HUES6 (cell line): Measurements from ENCODE around the gene POPDC2.
"Not testable (repeated sequence)": the region's sequence is repeated elsewhere in the genome, so short reads cannot be mapped to it uniquely, and the experiment has no call there.

ENCODE experiments used
- H3K27ac ChIP-seq: 2 replicates; pipeline ENCODE4 v1.7.0; 2013; ENCODE audit warnings: low read depth, mild to moderate bottlenecking, low read length, inconsistent platforms
- H3K27me3 ChIP-seq: 2 replicates; pipeline ENCODE4 v1.6.1; 2013; ENCODE audit warnings: low read length; ENCODE audit not compliant: control insufficient read depth, insufficient read depth
- H3K36me3 ChIP-seq: 2 replicates; pipeline ENCODE4 v1.6.1; 2013; ENCODE audit warnings: low read length; ENCODE audit not compliant: control insufficient read depth, insufficient read depth
- H3K4me1 ChIP-seq: 2 replicates; pipeline ENCODE4 v1.6.1; 2013; ENCODE audit warnings: low read length; ENCODE audit not compliant: control insufficient read depth, insufficient read depth
- H3K4me3 ChIP-seq: 2 replicates; pipeline ENCODE4 v1.5.1; 2013; ENCODE audit warnings: low read depth, low read length
- H3K9ac ChIP-seq: one replicate; pipeline ENCODE4 v1.6.1; 2013; ENCODE audit warnings: mild to moderate bottlenecking, low read length
- H3K9me3 ChIP-seq: 2 replicates; pipeline ENCODE4 v1.6.1; 2013; ENCODE audit warnings: low read depth, low read length; ENCODE audit not compliant: control insufficient read depth, insufficient read depth

POPDC2 gene

GRCh38 chr3:119604878-119605277, 55.5 kb downstream of the POPDC2 start:
- no peak overlapping the region for H3K27ac ChIP-seq
- peaks cover 18% of the 10 kb centered on the region for H3K4me1 ChIP-seq
- no peaks in the 10 kb centered on the region for H3K36me3 ChIP-seq
- no peaks in the 10 kb centered on the region for H3K9me3 ChIP-seq
- no peaks in the 10 kb centered on the region for H3K27me3 ChIP-seq
- H3K9ac ChIP-seq, result no peak overlapping the region
- no peak overlapping the region for H3K4me3 ChIP-seq

DNA sequence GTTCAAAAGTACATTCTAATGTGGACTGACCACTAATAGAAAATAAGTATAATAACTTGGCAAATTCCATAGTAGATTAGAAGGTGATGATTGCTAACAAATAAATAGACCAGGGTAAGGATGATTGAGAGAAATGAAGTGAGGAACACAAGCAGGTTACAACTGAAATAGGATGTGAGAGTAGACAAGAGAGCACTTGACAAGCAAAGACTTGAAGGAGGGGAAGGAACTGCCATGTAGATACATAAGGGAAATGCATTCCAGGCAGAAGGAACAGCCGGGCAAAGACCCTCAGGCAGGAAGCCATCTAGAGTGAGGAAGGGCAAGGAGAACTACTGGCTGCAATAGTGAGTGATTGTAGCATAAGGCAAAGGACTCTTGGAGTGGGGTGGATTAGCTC, 57.7 kb downstream of the POPDC2 start:
- H3K9me3 ChIP-seq, result no peaks in the 10 kb centered on the region
- no peak overlapping the region for H3K9ac ChIP-seq
- no peak overlapping the region for H3K27ac ChIP-seq
- no peak overlapping the region for H3K4me3 ChIP-seq
- H3K4me1 ChIP-seq, result peaks cover 12% of the 10 kb centered on the region
- H3K27me3 ChIP-seq, result no peaks in the 10 kb centered on the region
- H3K36me3 ChIP-seq, result no peaks in the 10 kb centered on the region

- H3K27ac ChIP-seq, result no peak overlapping the region
These were observed 59.2 kb downstream of the POPDC2 start for GRCh38 chr3:119601154-119601553.

GRCh38 chr3:119600732-119601131, 59.7 kb downstream of the POPDC2 start:
- no peaks in the 10 kb centered on the region for H3K36me3 ChIP-seq
- H3K9me3 ChIP-seq, result no peaks in the 10 kb centered on the region
- H3K4me3 ChIP-seq, result no peak overlapping the region
- no peak overlapping the region for H3K27ac ChIP-seq
- peaks cover 12% of the 10 kb centered on the region for H3K4me1 ChIP-seq
- no peak overlapping the region for H3K9ac ChIP-seq
- H3K27me3 ChIP-seq, result no peaks in the 10 kb centered on the region

More at GRCh38 chr3:119601154-119601553, 59.2 kb downstream of the POPDC2 start:
- H3K4me1 ChIP-seq, result peaks cover 12% of the 10 kb centered on the region
- H3K9ac ChIP-seq, result no peak overlapping the region
- no peak overlapping the region for H3K4me3 ChIP-seq
- no peaks in the 10 kb centered on the region for H3K9me3 ChIP-seq
- H3K27me3 ChIP-seq, result no peaks in the 10 kb centered on the region
- H3K36me3 ChIP-seq, result no peaks in the 10 kb centered on the region

- Histone ChIP-seq H3K4me1 (peaks cover 12% of the 10 kb centered on the region), H3K4me3 (no peak overlapping the region), H3K27me3 (no peaks in the 10 kb centered on the region), H3K9ac (no peak overlapping the region), H3K9me3 (no peaks in the 10 kb centered on the region), H3K27ac (no peak overlapping the region), H3K36me3 (no peaks in the 10 kb centered on the region)
These were observed 60.7 kb downstream of the POPDC2 start for GRCh38 chr3:119599558-119600174.

DNA sequence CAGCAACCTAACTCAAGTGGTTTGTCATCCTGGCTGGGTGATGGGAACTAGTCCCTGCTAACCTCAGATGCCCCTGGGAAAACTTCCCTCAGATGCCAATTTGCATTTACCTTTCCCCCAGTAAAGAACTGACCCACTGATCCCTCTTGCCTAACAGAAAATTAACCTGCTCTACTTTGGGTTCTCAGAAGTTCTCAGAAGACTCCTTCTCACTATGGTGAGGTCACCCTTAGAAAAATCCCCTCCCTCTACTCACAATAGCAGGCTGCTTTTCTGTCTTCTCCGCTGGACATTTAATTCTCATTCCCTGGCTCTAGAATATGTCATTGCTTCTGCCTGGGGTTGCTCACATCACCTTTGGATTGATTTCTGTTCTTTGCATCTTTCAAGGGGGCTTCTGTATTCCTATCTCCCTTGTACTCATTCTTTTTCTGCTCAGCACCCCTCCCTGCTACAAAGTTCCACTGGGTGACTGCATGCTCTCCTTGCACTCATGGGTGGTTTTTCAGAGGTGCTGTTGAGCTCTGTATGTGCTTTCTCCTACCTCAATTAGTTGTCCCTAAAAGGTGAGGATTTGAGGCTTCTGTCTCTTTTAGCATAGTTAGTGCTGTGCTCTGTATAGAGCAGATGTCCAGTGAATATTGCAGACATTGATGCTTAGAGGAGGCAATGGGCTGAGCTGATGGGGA, 61.8 kb downstream of the POPDC2 start:
- no peak overlapping the region for H3K4me3 ChIP-seq
- H3K4me1 ChIP-seq, result peaks cover 11% of the 10 kb centered on the region
- H3K36me3 ChIP-seq, result no peaks in the 10 kb centered on the region
- H3K27me3 ChIP-seq, result no peaks in the 10 kb centered on the region
- H3K9ac ChIP-seq, result no peak overlapping the region
- H3K9me3 ChIP-seq, result no peaks in the 10 kb centered on the region
- no peak overlapping the region for H3K27ac ChIP-seq

GRCh38 chr3:119597548-119598288, 62.7 kb downstream of the POPDC2 start, which contains the start of gene PLA1A:
TSS of gene PLA1A (plus strand) at chr3:119597885. CDS start at chr3:119597914, 29 bp downstream.
- H3K27ac ChIP-seq, result no peak within 1 kb of the TSS
- no peak within 1 kb of the TSS for H3K9ac ChIP-seq
- no peak within 1 kb of the TSS for H3K4me3 ChIP-seq
- no peaks in the 10 kb centered on the region for H3K9me3 ChIP-seq
- peaks cover 4% of the 10 kb centered on the region; the same call in 1 of the 2 replicates for H3K4me1 ChIP-seq
- H3K36me3 ChIP-seq, result no peaks in the 10 kb centered on the region
- no peaks in the 10 kb centered on the region for H3K27me3 ChIP-seq

GRCh38 chr3:119596398-119596797, 64.0 kb downstream of the POPDC2 start:
- no peak overlapping the region for H3K9ac ChIP-seq
- H3K27me3 ChIP-seq, result no peaks in the 10 kb centered on the region
- H3K4me1 ChIP-seq, result peaks cover 2% of the 10 kb centered on the region; the same call in 1 of the 2 replicates
- H3K9me3 ChIP-seq, result no peaks in the 10 kb centered on the region
- H3K36me3 ChIP-seq, result no peaks in the 10 kb centered on the region
- H3K27ac ChIP-seq, result no peak overlapping the region
- H3K4me3 ChIP-seq, result no peak overlapping the region

GRCh38 chr3:119595639-119596334, 64.6 kb downstream of the POPDC2 start:
- Histone ChIP-seq H3K4me3 (no peak overlapping the region), H3K4me1 (peaks cover 2% of the 10 kb centered on the region; the same call in 1 of the 2 replicates)

DNA sequence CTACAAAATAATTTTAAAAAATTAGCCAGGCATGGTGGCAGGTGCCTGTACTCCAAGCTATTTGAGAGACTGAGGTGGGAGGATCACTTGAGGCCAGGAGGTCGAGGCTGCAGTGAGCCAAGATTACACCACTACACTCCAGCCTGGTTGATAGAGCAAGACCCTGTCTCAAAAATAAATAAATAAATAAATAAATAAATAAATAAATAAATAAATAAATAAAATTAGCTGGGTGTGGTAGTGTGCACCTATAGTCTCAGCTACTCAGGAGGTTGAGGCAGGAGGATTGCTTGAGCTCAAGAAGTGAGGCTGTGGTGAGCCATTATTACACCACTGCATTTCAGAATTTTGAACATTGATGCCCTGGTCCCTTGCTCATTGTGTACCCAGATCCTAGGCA, 65.5 kb downstream of the POPDC2 start:
- not testable (repeated sequence) for H3K36me3 ChIP-seq, H3K27ac ChIP-seq, H3K9ac ChIP-seq, H3K9me3 ChIP-seq, H3K4me1 ChIP-seq, H3K4me3 ChIP-seq, H3K27me3 ChIP-seq

More at GRCh38 chr3:119595639-119596334, 64.6 kb downstream of the POPDC2 start:
- Histone ChIP-seq H3K27me3 (no peaks in the 10 kb centered on the region), H3K27ac (no peak overlapping the region), H3K9me3 (no peaks in the 10 kb centered on the region; the same call in 1 of the 2 replicates), H3K36me3 (no peaks in the 10 kb centered on the region), H3K9ac (no peak overlapping the region)
